ENCODE results near the gene CAGE1.

- TF ChIP-seq CTCF (IDR thresholded peaks at IDR 0.05; ENCODE audit: poor library complexity): no peak
- no peak for TF ChIP-seq EZH2 (IDR thresholded peaks at IDR 0.05; ENCODE audit: borderline replicate concordance)
- no peak for TF ChIP-seq EZH2phosphoT487 (IDR thresholded peaks at IDR 0.05; ENCODE audit: low read depth, severe bottlenecking, unreplicated experiment)
These were observed 105.9 kb downstream of the CAGE1 start for GRCh38 chr6:7283676-7284075.

Measured in hepatocyte (in vitro differentiated cells).